HG02884 (cell line): ENCODE results near the gene HMX1.

Experiments used
- ATAC-seq: cut with Tn5 transposase; IDR thresholded peaks from one replicate; pipeline ENCODE4 v1.9.1; 2021; ENCODE audit warnings: mild to moderate bottlenecking, moderate library complexity; ENCODE audit not compliant: unreplicated experiment

Gene HMX1

DNA sequence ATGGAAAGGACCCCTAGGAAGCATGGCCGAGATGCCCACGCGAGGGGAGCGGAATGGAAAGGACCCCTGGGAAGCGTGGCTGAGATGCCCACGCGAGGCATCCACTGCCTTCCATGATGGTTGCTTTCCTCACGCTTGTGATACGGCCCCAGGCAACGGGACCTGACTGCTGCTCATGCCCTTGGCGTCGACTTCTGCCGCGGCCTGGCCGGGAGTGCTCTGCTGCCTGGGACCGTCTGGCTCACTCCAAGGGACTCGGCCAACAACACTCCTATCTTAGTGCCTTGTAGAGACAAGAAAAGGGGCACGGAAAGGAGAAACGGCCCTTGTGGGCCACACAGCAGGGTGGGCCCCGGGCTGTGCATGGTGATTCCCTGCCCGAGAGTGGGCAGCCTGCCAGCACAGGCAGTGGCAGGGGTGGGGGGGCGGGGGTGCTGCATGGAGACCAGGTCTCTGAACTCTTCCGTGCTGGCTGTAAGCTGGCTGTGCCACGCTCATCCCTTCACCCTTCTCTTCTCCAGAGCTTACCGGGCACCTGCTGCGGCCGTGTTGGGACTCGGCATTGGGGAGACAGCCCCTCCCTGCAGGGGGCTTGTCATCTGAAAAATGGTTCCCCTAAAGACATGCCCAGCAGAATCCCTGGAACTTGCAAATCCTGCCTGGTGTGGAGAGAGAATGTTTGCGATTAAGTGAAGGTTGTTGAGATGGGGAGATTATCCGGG, 38.6 kb upstream of the HMX1 start:
- no peak for ATAC-seq

GRCh38 chr4:8909548-8909947, 37.9 kb upstream of the HMX1 start:
- no peak for ATAC-seq

GRCh38 chr4:8908206-8908893, 36.7 kb upstream of the HMX1 start:
- ATAC-seq, result no peak

DNA sequence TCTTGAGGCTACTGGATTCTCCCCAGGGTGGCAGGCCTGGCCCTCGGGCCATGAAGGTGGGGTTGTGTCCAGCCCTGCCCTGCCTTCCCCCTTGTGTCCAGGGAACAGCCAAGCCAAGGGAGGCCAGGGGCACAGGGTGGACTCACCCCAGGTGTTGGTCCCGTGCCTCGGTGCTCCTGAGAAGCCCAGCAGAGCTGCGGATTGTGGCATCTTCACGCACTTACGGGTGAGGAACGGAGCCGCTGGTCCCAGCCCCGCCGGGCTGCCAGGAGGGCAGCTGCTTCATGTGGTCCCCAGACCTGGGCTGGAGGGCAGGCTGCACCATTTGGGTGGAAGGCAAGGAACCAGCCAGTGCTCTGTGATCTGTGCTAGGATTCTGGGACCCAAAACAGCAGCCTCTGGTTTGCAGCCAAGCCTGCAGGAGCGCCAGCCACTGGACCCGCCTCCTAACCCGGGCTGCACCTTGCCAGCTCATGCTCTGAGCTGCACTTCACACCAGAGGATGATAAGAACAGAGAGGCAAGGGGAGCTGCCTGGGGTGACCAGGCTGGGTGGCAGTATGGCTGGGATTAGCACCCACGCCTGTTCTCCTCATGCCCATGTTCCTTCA, 36.1 kb upstream of the HMX1 start:
- no peak for ATAC-seq

GRCh38 chr4:8906991-8907595, 35.5 kb upstream of the HMX1 start:
- no peak for ATAC-seq

DNA sequence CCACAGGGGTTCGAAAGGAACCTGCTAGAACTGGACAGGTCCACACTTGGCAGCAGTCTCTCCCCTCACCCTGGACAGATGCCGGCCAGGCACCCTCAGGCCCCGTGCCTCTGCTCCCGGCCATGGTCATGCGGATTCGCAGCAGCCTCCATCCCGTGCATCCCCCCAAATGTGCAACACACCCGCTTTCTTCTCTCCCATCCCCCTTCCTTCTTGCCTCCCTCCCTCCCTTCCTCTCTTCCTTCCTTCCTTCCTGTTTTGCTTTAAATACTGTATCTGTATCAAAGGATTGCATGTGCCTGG, 35.0 kb upstream of the HMX1 start:
- ATAC-seq, result no peak

DNA sequence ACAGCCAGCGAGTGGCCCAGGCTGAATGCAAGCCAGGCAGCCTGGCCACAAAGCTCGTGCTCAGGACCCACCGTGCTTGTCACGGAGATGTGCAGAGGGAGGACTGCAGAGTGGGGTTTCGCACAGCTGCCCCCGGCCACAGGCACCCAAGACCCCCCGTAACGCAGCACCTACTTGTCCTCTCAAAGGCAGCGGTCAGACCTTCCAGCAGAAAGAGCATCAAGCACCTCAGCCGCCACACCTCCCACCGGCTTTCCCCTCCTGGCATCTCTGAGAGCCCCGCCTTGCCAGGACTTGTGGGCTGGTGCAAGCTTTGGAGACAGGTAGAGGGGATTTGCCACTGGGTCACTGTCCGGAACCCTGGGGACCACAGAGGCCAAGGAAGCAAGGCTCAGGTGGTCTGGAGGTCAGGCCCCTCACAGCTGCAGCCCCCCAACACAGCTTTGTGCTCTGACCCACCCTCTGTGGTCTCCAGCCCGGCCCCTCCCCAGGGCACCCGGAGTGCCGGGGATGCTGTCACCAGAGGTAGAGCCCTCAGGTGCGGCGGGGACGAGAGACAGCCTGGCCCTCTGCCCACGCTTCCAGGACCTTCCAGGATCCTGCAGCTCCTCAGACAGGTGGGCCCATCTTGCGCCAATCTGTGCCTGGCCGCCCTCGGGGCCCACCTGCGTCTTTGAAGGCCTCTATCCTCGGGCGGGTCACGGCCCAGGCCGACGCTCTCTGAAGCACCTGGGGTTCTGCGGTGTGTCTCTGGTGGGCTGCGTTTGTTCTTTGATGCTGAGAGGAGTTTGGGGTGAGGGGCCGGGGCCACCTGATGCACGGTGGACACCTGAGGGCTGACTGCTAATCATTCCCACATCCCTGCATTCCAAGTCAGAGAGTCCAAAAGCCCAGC, 34.4 kb upstream of the HMX1 start:
- no peak for ATAC-seq

GRCh38 chr4:8905226-8905772, 33.7 kb upstream of the HMX1 start:
- ATAC-seq, result no peak

DNA sequence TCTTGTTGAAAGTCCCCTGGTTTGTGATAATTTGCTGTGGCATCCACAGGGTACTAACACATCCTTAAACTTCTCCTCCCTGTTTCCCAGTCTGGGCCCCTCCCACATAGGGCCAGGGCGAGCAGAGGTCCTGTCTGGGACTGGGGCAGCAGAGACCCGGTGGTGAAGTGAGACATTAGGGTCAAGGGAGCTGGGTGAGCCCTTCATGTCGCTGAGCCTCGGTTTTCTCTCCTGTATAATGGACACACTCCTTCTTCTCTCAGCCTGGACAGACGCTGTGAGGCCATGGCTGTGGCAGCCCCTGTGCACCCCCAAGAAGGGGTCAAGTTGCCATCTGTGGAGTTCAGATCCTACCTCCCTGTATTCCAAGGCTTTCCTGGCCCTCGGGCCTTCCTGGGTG, 33.0 kb upstream of the HMX1 start:
- ATAC-seq, result no peak

DNA sequence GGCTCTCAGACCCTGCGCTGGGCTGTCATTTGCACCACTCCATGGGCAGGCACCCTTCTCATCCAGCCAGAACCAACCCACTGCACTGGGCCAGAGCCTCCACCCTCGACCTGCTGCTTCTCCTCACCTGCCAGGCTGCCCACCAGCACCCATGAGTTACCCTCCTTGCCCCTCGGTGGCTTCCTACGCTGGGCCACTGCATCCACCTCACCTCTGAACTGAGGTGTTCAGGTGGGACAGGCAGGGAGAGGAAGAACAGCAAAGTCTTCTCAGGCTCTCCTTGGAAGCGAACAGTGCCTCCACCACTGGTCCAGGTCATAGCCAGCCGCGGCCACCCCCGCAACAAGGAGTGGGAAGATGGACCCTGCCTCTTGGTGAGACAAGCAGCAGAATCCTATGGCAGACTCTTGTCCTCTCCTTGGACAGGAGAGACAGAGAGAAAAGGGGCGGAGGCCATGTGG, 32.4 kb upstream of the HMX1 start:
- no peak for ATAC-seq

DNA sequence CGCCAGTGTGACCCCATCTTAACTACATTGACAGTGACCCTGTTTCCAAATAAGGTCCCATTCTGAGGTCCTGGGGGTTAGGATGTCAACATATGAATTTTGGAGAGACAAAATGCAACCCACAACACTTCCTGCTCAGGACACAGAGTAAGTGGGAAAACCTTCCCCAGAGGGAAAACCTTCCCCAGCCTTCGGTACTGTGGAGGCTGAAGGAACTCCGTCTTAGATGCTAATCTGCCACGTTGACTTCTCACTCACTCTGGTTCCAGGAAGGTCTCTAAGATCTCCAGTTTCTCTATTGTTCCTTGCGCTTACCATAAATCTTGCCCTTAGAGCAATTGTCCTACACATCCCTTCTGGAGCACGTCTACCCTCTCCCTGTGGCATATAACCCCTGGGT, 29.7 kb upstream of the HMX1 start:
- no peak for ATAC-seq

DNA sequence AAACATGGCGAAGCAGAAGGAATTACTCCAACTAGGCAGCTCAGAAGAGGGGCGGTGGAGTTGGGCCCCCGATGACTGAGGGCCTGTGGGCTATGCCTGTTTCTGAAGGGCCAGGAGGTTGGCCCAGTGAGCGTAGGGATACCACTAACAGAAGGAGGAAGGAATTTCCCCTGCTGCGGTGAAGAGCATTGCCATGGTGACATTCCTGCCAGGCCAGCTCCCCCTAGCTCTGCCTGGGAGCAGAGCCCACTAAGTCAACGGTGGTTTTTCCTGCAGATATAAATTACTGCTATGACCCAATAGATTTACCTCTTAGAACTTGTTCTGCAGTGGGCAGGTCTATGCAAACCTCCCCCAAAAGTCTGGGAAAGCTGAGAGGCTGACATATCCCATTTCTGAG, 28.9 kb upstream of the HMX1 start:
- ATAC-seq, result no peak

GRCh38 chr4:8898419-8898818, 26.8 kb upstream of the HMX1 start:
- no peak for ATAC-seq

GRCh38 chr4:8897251-8898167, 25.9 kb upstream of the HMX1 start:
- no peak for ATAC-seq

- ATAC-seq, result no peak
These were observed 24.9 kb upstream of the HMX1 start for GRCh38 chr4:8896506-8896905.

GRCh38 chr4:8896071-8896470, 24.4 kb upstream of the HMX1 start:
- ATAC-seq, result no peak

- ATAC-seq, result no peak
These were observed 23.7 kb upstream of the HMX1 start for GRCh38 chr4:8895295-8895694.

DNA sequence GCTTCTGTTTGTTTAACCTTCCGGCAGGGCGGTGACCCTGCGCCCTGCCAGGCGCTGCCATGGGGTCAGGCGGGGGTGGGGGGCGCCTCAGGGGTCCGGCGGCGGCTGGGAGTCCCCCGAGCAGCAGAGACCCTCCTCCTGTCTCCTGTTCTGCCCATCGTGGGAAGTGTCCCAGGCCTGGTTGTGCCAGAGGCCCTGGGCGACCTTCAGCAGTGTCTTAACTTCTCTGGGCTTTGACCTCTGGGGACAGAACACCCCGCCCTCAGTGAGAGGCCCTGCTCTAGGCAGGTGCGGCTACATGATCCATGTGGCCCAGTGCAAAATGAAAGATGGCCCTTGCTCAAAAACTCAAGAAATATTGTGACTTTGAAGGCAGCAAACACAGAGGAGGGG, 22.8 kb upstream of the HMX1 start:
- no peak for ATAC-seq

- no peak for ATAC-seq
These were observed 22.2 kb upstream of the HMX1 start for GRCh38 chr4:8893624-8894423.
